ENCODE data around the gene RPIA.

RPIA gene

GRCh38 chr2:88686320-88686719 lies 5.2 kb upstream of the RPIA start:
- DNase-seq (ENCODE audit: low spot score), result no peak

GRCh38 chr2:88687384-88687783 lies 4.1 kb upstream of the RPIA start:
- no peak for DNase-seq (ENCODE audit: low spot score)

- peak; percentile 15 for DNase-seq (ENCODE audit: low spot score)
These were observed 708 bp upstream of the RPIA start for GRCh38 chr2:88690591-88691338.

GRCh38 chr2:88692187-88692586 lies 714 bp downstream of the RPIA start:
- peak; percentile 8 for DNase-seq (ENCODE audit: low spot score)

- DNase-seq (ENCODE audit: low spot score), result no peak
These were observed 2.5 kb downstream of the RPIA start for GRCh38 chr2:88693911-88694414.

- no peak for DNase-seq (ENCODE audit: low spot score)
These were observed 5.1 kb downstream of the RPIA start for GRCh38 chr2:88696611-88697010.

GRCh38 chr2:88697370-88698026 lies 6.0 kb downstream of the RPIA start:
- no peak for DNase-seq (ENCODE audit: low spot score)

GRCh38 chr2:88698027-88698413 lies 6.5 kb downstream of the RPIA start:
- no peak for DNase-seq (ENCODE audit: low spot score)

GRCh38 chr2:88698498-88699233 lies 7.2 kb downstream of the RPIA start:
- no peak for DNase-seq (ENCODE audit: low spot score)

- no peak for DNase-seq (ENCODE audit: low spot score)
These were observed 15.5 kb downstream of the RPIA start for GRCh38 chr2:88707003-88707402.

GRCh38 chr2:88709181-88709631 lies 17.7 kb downstream of the RPIA start:
- DNase-seq (ENCODE audit: low spot score), result peak; percentile 14

- no peak for DNase-seq (ENCODE audit: low spot score)
These were observed 19.8 kb downstream of the RPIA start for GRCh38 chr2:88711289-88711688.

GRCh38 chr2:88711897-88712296 lies 20.4 kb downstream of the RPIA start:
- DNase-seq (ENCODE audit: low spot score), result no peak

- no peak for DNase-seq (ENCODE audit: low spot score)
These were observed 21.9 kb downstream of the RPIA start for GRCh38 chr2:88713408-88713807.

GRCh38 chr2:88714667-88715066 lies 23.2 kb downstream of the RPIA start:
- DNase-seq (ENCODE audit: low spot score), result no peak

GRCh38 chr2:88720399-88720798 lies 28.9 kb downstream of the RPIA start:
- DNase-seq (ENCODE audit: low spot score), result no peak

GRCh38 chr2:88721268-88721667 lies 29.8 kb downstream of the RPIA start:
- DNase-seq (ENCODE audit: low spot score), result no peak

GRCh38 chr2:88724643-88725332 lies 33.3 kb downstream of the RPIA start:
- DNase-seq (ENCODE audit: low spot score), result no peak

GRCh38 chr2:88729061-88729745 lies 37.7 kb downstream of the RPIA start:
- peak; percentile 18 for DNase-seq (ENCODE audit: low spot score)

- no peak for DNase-seq (ENCODE audit: low spot score)
These were observed 41.9 kb downstream of the RPIA start for GRCh38 chr2:88733155-88733902.

GRCh38 chr2:88735133-88735532 lies 43.7 kb downstream of the RPIA start:
- no peak for DNase-seq (ENCODE audit: low spot score)

Measured in hepatic stellate cell (primary cell).